OCI-M1 (cell line): ENCODE measurements around the gene MYD88.
"Not testable (repeated sequence)": the region's sequence is repeated elsewhere in the genome, so short reads cannot be mapped to it uniquely, and the experiment has no call there.

Experiments
- DNase-seq: peaks from one replicate; lab custom pipeline; 2025; lab: John Stamatoyannopoulos, UW

The MYD88 gene

GRCh38 chr3:38142959-38143358, 4.5 kb downstream of the MYD88 start:
- no peak for DNase-seq

- DNase-seq, result no peak
Observed at GRCh38 chr3:38143511-38143910, 5.0 kb downstream of the MYD88 start.

DNA sequence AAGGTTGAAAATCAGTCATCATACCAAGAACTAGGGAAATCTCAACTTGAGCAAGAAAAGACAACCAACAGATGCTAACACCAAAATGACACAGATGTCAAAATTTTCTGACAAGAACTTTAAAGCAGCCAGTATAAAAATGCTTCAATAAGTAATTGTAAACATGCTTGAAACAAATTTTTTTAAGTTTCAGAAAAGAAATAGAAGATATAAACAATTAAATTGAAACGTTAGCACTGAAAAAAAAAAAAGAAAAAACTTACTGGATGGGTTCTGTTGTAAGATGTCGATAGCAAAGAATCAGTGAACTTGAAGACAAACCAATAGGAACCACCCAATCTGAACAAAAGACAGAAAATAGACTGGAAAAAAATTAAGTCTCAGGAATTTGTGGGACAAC, 8.0 kb downstream of the MYD88 start:
- no peak for DNase-seq

GRCh38 chr3:38147421-38147820, 9.0 kb downstream of the MYD88 start:
- DNase-seq, result peak; percentile 24

GRCh38 chr3:38148311-38148882, 9.9 kb downstream of the MYD88 start:
- DNase-seq, result no peak

DNA sequence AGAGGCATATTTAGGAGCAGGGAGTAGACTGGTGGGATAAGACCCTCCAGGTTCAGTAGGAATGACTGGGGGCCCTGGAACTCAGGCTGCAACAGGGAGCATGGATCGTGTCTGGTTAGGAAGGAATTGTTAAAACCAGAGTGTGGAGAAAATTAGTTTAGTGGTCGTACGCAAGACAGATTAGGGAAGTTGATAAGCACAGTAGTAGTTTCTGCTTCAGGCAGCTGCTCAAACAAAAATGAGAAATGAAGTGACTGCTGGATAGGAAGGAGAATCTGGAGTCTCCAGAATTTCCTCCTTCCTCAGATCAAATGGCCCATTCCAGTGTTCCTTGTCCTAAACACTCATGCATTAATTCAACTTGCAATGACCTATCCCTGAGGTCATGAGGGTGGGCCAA, 11.2 kb downstream of the MYD88 start:
- peak; percentile 86 for DNase-seq

DNA sequence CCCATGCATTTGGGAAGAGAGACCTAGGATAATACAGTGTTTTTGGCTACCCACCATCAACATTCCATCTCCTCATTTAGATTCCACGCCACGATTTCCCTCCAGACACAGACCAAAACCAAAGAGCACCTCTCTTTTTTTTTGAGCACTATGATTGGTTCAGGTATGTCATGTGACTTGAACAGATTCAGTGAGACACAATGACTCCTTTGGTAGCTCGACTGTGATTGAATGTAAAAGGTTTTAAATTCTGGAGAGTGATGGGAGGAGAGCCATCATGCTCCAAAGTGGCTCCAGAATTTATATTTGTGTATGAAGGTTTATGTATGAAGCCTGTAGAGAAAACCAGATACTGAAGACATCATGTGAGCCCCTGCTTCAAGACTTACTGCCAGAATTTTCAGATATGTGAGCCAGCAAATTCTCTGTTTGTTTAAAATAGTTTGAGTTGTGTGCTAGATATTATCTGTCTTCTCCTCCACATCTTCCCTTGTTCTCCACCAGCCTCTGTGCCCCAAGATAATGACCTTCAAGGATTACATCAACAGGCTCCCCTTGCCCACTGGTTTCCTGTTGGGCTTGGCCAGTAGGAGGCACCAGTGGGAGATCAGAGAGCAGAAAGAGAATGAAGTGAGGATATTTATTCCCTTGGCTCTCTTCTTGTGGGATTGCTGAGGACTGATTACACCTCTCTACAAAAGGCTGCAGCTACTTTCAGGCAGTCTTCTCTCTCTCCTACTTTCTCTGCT, 12.5 kb downstream of the MYD88 start:
- DNase-seq, result peak; percentile 57

DNA sequence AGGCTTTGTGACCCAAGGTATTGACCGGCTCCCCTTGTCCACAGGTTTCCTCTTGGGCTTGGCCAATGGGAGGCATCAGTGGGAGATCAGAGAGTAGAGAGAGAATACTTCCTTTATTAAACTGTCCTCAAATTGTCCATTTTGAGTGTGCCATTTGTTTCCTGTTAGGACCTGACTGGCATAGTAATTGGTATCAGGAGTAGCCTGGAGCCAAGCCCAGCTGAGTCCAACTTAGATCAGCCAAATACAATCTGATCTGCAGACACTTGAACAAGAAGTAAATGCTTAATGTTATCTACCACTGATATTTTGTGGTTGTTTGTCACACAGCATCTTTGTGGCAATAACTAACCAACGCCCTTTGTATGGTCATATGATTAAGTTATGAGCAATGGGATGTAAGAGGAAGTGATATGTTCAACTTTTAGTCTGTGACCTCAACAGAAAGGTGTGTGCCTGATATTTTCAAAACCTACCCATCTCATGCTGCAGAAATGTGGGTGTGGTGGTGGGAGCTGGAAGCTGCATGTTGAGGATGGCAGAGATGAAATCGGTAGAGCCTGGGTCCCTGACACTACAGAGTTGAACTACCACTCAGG, 13.3 kb downstream of the MYD88 start:
- peak; percentile 37 for DNase-seq

DNA sequence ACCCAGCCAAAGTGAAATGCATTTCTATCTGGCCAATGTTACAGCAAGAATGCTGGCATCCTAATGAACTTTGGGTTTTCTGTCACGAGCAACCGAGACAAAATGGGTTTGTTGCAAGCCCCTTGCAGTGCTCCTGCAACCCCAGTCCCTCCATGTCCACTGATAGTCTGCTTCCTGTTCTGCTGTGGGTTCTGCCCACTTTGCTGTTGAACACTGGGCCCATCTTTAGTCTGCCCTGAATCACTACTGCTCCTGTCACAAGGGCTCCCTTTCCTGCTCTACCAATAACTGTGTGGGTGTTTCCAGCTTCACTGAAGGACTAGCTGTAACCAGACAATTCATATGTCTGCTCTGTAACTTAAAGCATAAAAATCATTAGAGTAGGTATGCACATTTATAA, 14.1 kb downstream of the MYD88 start:
- no peak for DNase-seq

GRCh38 chr3:38153221-38153620, 14.8 kb downstream of the MYD88 start:
- no peak for DNase-seq

GRCh38 chr3:38154033-38154494, 15.6 kb downstream of the MYD88 start:
- peak; percentile 19 for DNase-seq

DNA sequence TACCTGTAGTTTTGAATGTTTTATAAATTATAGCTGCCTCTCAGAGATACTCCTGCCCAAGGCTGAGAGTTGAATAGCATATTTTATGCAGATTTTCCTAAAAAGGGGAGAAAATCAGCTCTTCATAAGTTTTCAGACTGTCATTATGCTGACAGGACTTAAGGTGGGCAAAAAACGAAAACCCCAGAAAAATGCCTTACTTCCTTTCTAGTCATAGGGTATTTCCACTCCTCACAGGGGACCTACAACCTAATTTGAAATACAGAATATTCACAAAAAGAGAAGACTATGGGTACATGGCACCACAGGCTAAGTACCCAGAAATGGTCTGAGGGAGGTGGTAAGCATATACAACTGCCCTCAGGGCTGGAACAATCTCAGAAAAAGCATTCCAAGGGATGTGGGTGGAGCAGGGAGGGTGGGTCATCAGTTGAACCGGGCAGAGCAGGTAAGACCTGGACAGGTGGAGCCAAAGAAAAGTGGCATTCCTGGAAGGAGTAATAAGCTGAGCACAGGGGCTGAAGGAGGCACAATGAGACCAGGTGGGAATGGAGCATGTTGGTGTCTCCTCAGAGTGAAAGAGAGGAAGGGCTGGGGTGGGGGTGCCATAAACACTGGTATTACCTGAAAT, 16.3 kb downstream of the MYD88 start:
- DNase-seq, result no peak

DNA sequence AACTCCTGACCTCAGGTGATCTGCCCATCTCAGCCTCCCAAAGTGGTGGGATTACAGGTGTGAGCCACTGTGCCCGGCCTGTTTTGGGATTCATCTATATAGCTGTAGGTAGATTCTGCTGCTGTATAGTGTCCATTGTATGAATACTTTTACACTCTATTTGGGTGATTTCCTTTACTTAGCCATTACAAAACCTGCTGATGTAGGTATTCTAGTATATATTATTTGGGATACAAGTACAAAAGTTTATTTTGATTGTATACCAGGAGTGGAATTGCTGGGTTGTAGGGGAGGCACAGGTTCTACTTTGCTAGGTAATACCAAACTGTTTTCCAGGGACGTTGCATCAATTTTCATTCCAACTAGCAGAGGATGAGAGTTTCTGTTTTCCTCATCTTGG, 17.4 kb downstream of the MYD88 start:
- no peak for DNase-seq

GRCh38 chr3:38157117-38157516, 18.7 kb downstream of the MYD88 start:
- peak; percentile 11 for DNase-seq

DNA sequence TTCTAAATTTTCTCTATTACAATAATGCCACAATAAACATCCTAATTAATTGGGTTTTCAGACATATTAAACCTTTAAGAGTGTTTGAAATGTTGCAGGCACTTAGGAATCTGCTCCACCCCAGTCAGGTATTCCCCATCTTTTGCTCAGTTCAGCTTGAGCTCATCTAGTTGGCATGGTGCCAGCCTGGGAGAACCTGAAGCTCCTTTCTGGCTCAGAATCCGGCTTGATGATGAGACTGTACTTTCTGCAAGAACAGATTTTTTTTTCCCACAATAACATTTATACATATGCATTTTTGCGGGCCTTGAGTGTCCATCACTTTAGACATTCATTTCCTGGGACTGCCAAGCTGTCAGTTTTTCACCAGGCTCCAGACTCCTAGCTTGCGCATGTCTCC, 19.1 kb downstream of the MYD88 start:
- DNase-seq, result no peak

GRCh38 chr3:38158472-38158871, 20.0 kb downstream of the MYD88 start:
- DNase-seq, result no peak

GRCh38 chr3:38160704-38161103, 22.2 kb downstream of the MYD88 start:
- not testable (repeated sequence) for DNase-seq

DNA sequence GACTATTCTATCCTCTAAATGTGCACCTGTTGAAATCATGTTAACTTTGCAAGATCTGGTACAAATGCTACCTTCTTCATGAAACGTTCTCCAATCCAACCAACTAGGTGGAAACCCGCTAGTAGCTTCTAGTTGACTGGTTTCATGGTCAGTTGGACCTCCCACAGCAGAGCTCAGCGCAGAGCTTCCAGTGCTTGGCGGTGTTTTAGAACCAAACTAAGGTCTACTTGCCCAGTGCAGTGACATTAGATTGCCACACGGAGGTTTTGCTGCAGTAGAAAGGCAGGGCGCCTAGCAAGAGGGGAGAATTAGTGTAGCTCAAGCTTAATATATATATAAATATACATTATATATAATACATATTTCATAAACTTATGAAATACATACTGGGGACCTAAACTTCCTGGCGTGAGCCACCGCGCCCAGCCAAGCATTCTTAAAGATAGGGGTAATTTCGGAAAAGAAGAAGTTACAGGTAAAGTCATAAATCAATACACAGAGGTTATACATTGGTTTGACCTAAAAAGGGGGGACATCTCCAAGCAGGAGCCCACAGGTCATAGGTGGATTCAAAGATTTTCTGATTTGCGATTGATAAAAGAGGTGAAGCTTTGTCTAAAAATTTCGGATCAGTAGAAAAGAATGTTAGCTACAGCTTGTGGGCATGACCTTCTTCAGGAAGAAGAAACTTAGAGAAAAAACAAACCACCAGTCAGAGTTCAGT, 24.8 kb downstream of the MYD88 start:
- DNase-seq, result peak; percentile 53

DNA sequence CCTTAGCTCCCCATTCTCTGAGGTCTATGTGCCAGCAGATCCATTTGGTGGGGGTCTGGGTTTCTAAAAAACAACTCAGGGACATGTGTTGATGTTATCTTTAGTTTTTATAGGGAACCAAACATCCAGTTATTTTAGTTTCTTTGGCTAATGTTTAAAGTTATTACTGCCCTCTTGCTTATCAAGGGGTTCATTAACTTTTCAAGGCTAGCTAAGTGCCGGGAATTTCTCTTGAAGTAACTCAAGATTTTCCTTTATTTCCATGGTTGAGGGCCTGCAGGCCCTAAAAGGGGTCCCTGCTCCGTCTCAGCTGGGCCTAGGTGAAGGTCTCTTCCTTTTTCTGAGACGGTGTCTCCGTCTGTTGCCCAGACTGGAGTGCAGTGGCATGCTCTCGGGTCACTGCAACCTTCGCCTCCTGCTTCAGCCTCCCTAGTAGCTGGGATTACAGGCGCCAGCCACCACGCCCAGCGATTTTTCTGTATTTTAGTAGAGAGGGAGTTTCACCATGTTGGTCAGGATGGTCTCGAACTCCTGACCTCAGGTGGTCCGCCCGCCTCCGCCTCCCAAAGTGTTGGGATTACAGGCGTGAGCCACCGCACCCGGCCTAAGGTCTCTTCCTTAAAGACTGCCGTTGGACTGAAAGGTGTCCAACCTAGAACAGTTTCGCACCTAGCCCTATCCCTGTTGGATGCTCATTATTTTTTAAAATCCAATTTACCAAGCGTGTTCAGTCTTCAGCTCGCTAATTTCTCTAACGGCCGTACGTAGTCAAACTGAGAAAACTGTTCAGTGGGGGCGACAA, 25.6 kb downstream of the MYD88 start:
- DNase-seq, result no peak

GRCh38 chr3:38164643-38164951, 26.1 kb downstream of the MYD88 start:
- no peak for DNase-seq

GRCh38 chr3:38164952-38165721, 26.7 kb downstream of the MYD88 start, which contains the start of gene OXSR1:
Gene OXSR1, plus strand, starts transcription at chr3:38165537. Its CDS starts 340 bp downstream, at chr3:38165877.
- DNase-seq, result peak; percentile 99
